ENCODE results near the gene ADAMTS4. TPM values are rescaled to one million over a fixed set of nuclear protein-coding genes. Genes with fewer than 3 reads are reported as not detected.

ADAMTS4 gene
- total and polyA plus RNA-seq, 9 of the 15 experiments (the other 6 are each of a cell fraction or from before 2014, with no cell fraction given) = 0.07 to 3.7 (median 0.41) TPM

DNA sequence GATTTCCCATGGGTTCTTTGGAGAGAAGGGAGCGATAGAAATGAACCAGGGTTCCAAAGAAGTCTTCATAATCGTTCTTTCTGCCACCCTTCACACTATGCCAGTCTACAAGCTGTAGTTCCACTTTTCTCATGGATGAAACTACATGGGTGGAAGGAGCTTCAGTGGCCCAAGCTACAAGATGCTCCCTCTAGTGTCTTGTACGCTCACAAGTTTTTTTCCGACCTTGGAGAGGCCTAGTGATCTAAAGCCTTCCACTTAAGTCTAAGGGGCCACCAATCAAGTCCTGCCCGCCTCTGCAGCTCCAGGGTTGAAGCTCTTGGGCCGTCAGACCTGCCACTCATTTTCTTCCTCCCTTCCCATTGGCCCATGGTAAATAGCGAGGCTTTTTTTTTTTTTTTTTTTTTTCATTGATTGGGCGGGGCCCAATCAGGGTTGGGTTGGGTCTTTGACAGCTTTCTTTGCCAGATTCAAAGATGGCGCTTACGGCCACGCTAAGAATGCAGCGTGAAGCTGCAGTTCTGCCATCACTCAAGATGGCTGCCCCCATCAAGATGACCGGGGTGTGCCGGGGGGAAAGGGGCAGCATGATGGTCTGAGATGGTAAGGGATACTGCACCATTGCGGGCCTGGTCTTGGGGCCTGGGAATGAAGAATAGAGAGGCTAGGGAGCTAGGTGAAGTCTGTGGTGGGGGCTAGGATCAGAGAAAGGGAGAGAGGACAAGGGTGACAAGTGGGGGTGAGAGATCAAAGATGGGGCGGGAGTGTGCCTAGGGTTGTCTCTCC, 26.9 kb upstream of the ADAMTS4 start, which contains the start of gene TOMM40L (continued):
- TF ChIP-seq, protein P1, sequence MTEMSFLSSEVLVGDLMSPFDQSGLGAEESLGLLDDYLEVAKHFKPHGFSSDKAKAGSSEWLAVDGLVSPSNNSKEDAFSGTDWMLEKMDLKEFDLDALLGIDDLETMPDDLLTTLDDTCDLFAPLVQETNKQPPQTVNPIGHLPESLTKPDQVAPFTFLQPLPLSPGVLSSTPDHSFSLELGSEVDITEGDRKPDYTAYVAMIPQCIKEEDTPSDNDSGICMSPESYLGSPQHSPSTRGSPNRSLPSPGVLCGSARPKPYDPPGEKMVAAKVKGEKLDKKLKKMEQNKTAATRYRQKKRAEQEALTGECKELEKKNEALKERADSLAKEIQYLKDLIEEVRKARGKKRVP (CRISPR knock-in tag; IDR thresholded peaks at IDR 0.05) = no peak
- TF ChIP-seq KDM4B (IDR thresholded peaks at IDR 0.05; ENCODE audit: borderline replicate concordance in 2 of 2, low read depth in 1 of 2) (no peak), PURB (CRISPR knock-in tag; IDR thresholded peaks at IDR 0.05; ENCODE audit: low read depth) (no peak), ZNF133 (CRISPR knock-in tag; IDR thresholded peaks at IDR 0.05) (no peak), POLR2A (conservative IDR thresholded peaks at IDR 0.05) (peak; percentile 87), CC2D1A (IDR thresholded peaks at IDR 0.05) (peak; percentile 70; the same call in 1 of the 2 replicates), HDAC1 (IDR thresholded peaks at IDR 0.05) (peak in 1 of 2 experiments; percentile 98; a peak in 2 of 4 replicates), TAF1 (IDR thresholded peaks at IDR 0.05; ENCODE audit: control insufficient read depth, extremely low read depth, insufficient read depth, low read length, severe bottlenecking) (peak; percentile 88), NFE2 (IDR thresholded peaks at IDR 0.05; ENCODE audit: low read depth) (no peak), RBM17 (IDR thresholded peaks at IDR 0.05; ENCODE audit: borderline replicate concordance, low read depth, low read length) (no peak), SAP30 (IDR thresholded peaks at IDR 0.05; ENCODE audit: borderline replicate concordance, insufficient read depth, low read depth, low read length, poor library complexity, severe bottlenecking) (peak; percentile 93), FOXK2 (conservative IDR thresholded peaks at IDR 0.05 in 1 of 2, IDR thresholded peaks at IDR 0.05 in 1 of 2; ENCODE audit: low read depth in 2 of 2) (peak in 1 of 2 experiments; percentile 61; a peak in 1 of 4 replicates), RBFOX2 (IDR thresholded peaks at IDR 0.05; ENCODE audit: low read depth, low read length) (peak; percentile 35; the same call in 1 of the 2 replicates), SUPT5H (IDR thresholded peaks at IDR 0.05) (peak; percentile 79), ZNF3 (CRISPR knock-in tag; IDR thresholded peaks at IDR 0.05) (no peak), U2AF1 (optimal IDR thresholded peaks at IDR 0.05; ENCODE audit: low read depth, low read length) (no peak), DIDO1 (tag; IDR thresholded peaks at IDR 0.05; ENCODE audit: low read depth) (peak; percentile 77), LEF1 (IDR thresholded peaks at IDR 0.05) (0 out of 2 replicates have a peak, but pooled peaks have one; percentile 24), NRF1 (conservative IDR thresholded peaks at IDR 0.05 in 1 of 2, IDR thresholded peaks at IDR 0.05 in 1 of 2) (peak; percentile 47 to 53), ZNF507 (tag; conservative IDR thresholded peaks at IDR 0.05) (no peak), SRF (CRISPR knock-in tag; IDR thresholded peaks at IDR 0.05) (no peak; a peak in 1 of 4 replicates), CBX1 (IDR thresholded peaks at IDR 0.05; ENCODE audit: low read depth) (no peak), NR2C1 (IDR thresholded peaks at IDR 0.05) (peak; percentile 90), NR2C1 (tag; IDR thresholded peaks at IDR 0.05) (peak; percentile 75), ASH1L (IDR thresholded peaks at IDR 0.05; ENCODE audit: borderline replicate concordance, low read depth, partially characterized antibody) (peak; percentile 89)
- TF ChIP-seq, protein P2, sequence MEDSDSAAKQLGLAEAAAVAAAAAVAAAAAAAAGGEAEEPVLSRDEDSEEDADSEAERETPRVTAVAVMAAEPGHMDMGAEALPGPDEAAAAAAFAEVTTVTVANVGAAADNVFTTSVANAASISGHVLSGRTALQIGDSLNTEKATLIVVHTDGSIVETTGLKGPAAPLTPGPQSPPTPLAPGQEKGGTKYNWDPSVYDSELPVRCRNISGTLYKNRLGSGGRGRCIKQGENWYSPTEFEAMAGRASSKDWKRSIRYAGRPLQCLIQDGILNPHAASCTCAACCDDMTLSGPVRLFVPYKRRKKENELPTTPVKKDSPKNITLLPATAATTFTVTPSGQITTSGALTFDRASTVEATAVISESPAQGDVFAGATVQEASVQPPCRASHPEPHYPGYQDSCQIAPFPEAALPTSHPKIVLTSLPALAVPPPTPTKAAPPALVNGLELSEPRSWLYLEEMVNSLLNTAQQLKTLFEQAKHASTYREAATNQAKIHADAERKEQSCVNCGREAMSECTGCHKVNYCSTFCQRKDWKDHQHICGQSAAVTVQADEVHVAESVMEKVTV (CRISPR knock-in tag; IDR thresholded peaks at IDR 0.05) = 0 out of 2 replicates have a peak, but pooled peaks have one; percentile 22
